GM21360 (cell line): ENCODE data around the gene NPFF.

Experiments
- ATAC-seq: cut with Tn5 transposase; IDR thresholded peaks from one replicate; pipeline ENCODE4 v1.9.1; 2021; ENCODE audit warnings: mild to moderate bottlenecking, moderate library complexity; ENCODE audit not compliant: unreplicated experiment

The NPFF gene

GRCh38 chr12:53514628-53515290 lies 7.5 kb upstream of the NPFF start:
- no peak for ATAC-seq

- no peak for ATAC-seq
These were observed 6.6 kb upstream of the NPFF start for GRCh38 chr12:53513712-53514410.

DNA sequence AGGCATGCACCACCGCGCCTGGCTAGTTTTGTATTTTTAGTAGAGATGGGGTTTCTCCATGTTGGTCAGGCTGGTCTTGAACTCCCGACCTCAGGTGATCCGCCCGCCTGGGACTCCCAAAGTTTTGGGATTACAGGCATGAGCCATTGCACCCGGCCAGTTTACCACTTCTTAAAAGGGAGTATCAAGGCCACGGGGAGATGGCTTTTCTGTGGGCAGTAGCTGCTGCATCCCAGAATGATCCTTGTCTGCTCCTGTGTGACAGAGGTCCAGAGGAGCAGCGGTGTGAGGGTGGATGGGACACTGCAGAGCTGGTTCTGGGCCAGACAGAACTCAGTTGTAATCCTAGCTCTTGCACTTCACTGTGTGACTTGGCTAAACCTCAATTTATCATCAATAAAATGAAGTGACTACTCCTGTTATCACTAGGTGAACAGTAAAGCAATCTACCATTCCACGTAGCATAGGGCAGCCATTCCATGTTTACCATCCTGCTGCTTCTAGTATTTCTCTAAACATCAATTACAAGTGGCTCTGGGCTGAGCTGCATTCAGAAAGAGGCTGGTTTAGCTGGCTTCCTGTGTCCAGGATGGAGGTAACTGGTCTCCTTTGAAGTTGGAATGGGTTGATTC lies 3.0 kb upstream of the NPFF start:
- no peak for ATAC-seq

GRCh38 chr12:53508534-53509170 lies 1.4 kb upstream of the NPFF start:
- peak; percentile 79 for ATAC-seq

DNA sequence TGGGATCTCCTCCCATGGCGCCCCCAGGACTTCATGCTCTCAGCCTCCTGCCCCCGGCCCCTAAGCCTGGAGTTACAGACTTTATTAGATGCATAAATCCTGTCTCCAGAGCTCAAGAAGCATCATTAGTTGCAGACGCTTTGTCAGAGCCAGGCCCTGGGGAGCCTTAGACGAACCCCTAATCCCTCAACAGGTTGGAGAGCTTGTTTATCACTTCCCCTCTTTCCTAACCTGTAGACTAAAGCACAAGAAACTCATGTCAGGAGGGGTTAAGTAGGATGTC lies 260 bp upstream of the NPFF start:
- no peak for ATAC-seq

DNA sequence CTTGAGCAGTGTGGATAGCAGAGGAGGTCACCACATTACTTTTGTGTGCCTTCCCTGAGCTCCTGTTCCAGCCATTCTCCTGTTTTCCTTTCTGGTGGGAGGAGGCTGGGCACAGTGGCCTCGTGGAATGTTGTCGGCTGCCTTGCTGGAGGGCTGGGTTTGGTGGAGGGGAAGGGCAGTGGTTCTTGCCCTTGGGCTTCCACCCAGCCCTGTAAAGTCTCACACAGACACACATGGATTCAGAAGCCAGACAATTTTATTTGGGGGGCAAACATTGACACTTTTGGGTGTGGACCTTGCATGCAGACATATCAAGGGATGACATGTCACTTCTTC lies 866 bp downstream of the NPFF start:
- no peak for ATAC-seq

DNA sequence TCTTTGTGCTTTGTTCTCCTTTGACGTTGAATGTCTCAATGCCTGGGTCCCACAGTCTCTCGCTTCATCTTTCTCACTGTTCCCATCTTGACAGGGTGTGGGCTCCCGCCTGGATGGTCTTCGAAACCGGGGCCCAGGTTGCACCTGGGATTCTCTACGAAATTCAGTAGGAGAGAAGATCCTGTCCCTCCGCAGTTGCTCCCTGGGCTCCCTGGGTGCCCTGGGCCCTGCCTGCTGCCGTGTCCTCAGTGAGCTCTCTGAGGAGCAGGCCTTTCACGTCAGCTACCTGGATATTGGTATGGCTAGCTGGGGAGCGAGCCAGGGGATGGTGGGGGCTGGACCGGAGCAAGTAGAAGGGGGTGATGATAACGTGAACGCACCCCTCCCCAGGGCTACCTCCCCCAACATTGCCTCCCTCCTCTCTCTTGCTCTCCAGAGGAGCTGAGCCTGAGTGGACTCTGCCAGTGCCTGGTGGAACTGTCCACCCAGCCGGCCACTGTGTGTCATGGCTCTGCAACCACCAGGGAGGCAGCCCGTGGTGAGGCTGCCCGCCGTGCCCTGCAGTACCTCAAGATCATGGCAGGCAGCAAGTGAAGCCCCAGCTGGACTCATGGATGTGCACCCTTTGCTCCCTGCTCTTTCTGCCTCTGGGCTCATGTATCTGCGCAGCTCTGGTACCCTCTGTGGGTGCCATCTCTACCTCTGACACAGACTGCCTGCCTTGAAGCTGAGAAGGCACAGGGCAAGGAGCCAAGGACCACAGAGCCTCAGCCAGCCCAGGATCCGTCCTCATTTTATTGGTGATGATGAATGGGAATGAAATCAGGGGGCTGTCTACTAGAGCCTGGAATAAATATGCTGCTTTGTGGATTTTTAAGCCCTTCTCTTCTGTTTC lies 1.5 kb downstream of the NPFF start:
- ATAC-seq, result no peak

- ATAC-seq, result no peak
These were observed 2.2 kb downstream of the NPFF start for GRCh38 chr12:53505086-53505485.

GRCh38 chr12:53504004-53504920 lies 3.0 kb downstream of the NPFF start:
- no peak for ATAC-seq

DNA sequence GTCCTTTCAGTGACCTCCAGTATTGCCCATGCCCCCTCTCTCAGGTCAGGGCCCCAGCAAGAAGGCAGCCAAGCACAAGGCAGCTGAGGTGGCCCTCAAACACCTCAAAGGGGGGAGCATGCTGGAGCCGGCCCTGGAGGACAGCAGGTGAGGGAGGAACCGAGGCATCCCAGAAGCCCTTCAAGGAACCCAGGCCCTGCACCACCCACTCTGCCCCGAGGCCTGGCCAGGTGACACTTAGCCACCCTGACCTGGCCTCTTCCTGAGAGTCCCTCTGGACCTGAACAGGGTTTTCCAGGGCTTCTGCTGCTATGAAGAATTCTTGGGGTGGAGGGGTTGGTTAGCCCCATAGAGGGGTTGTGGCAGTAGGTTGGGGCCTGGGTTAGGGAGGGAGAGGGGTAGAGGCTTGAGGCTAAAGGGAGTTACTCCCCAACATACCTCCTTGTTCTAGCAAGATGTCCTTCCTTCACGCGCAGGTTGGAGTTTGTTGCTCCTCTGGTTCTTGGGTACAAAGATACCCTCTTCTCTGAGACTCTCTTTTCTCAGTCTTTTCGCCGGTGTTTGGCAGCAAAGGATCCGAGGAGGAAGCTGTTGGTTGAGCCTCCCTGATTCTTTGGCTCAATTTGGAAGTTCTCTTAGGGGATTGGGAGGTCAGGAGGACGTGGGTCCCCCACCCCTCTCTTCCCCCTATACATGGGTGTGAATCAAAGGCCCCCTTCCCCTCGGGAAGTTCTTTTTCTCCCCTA lies 4.1 kb downstream of the NPFF start:
- ATAC-seq, result no peak

GRCh38 chr12:53502331-53502730 lies 5.0 kb downstream of the NPFF start:
- ATAC-seq, result no peak

DNA sequence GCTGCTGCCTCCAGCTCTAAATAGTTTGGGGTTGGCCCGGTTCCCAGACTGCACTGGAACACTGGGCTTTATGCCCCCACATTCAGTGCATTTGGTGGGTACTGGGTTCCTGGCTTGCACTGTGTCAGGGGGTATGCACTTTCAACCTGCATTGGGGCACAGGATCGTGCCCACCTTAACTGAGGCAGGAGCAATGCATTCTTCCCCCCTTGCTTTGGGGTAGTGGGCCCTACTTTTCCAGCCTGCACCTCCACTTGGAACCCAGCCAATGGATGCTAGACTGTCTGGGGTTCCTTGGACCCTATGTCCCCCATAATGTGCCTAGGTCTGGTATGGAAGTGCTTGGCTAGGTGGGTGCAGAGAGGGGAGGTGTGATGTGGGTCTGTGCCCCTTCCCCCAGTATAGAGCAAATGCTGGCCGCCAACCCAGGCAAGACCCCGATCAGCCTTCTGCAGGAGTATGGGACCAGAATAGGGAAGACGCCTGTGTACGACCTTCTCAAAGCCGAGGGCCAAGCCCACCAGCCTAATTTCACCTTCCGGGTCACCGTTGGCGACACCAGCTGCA lies 5.6 kb downstream of the NPFF start:
- no peak for ATAC-seq

DNA sequence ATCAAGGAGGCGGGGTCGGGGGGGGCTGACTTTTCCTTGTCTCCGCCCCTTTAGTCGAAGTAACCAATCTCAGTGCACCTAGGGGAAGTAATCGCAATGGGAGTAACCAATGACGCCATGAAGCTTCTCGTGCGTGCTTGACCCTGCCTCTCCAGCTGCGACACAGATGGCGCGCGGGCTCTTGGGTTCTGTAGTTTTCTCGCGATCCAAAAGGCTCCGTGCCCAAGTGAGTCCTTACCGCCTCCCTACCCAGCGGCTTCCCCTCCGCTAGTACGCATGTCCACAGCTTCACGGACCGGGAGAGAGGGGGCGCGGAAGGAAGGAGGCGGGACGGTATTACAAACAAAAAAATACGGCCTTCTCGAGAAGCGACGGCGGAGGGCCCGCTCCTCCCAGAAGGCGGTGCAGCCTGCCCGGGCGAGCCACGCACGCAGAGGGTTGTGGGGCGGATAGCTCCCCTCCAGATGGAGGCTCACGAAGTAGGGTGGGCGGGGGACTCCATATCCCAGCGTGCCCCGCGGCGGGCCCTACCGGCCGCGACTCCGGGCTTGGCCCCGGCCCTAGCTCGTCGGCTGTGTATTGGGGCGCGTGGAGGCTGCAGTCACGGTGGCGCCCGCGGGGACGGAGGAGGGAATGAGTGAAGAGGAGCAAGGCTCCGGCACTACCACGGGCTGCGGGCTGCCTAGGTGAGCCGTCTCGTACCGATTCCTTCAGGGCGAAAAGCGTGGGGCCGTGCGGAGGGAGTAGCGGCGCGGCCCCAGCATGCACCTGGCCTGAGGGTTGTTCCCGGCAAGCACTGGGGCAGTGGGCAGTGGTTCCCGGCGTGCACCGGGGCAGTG lies 6.3 kb downstream of the NPFF start, which contains the start of gene TARBP2:
TARBP2 (plus strand) TSS at position 508 of the 839 bp plus-strand sequence; CDS start at position 634, 126 bp downstream.
- ATAC-seq, result peak; percentile 71

GRCh38 chr12:53500142-53500775 lies 7.0 kb downstream of the NPFF start:
- ATAC-seq, result no peak

GRCh38 chr12:53499266-53500141 lies 7.8 kb downstream of the NPFF start, which contains the start of gene MAP3K12:
MAP3K12 (minus strand) TSS chr12:53499458; CDS start chr12:53487391, 12,067 bp downstream.
- no peak for ATAC-seq

DNA sequence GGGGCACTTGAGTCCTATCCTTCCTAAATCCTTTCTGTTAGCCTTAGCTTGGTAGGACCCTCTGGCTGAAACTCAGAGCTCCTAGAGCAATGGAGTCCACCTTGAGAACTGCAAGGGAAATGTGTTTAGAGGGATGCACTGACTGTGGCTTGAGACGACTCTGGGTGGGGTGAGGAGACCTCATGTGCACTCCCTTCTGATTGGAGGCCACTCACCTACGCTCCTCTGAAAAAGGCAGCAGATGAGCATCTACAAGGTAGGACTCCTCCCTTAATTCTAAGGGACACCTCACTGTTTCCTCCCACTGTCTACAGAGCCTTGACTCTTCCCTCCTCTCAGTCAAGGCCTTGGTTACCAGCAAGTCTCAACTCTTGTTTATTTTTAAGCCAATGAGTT lies 9.1 kb downstream of the NPFF start:
- ATAC-seq, result no peak
